B cell (primary cell): ENCODE data around the gene SCARB1. TPM values are rescaled to one million over a fixed set of nuclear protein-coding genes. Genes with fewer than 3 reads are reported as not detected.

ENCODE experiments used
- ATAC-seq: fragments of 200-7000 bp; cut with Tn5 transposase; one replicate; pipeline ENCODE4 v1.10.0; 2021; ENCODE audit warnings: low read depth, mild to moderate bottlenecking, moderate number of reproducible peaks, moderate library complexity
- CTCF ChIA-PET: fragments of 350-600 bp; sonication (Branson Sonifier 250); formaldehyde crosslinking; loops from one replicate; lab custom pipeline; 2021; ENCODE audit warnings: antibody characterized with exemption, inconsistent platforms; lab: Charles Lee
- POLR2A ChIA-PET: fragments of 350-600 bp; sonication (Branson Sonifier 250); formaldehyde crosslinking; loops from one replicate; lab custom pipeline; 2021; ENCODE audit warnings: antibody characterized with exemption; lab: Charles Lee
- DNase-seq: peaks from one replicate; pipeline ENCODE4 v3.0.0; 2013
- H2AFZ ChIP-seq: 2 replicates; pipeline ENCODE4 v1.6.1; 2012; ENCODE audit warnings: mild to moderate bottlenecking, low read depth, low read length; ENCODE audit not compliant: insufficient read depth, poor library complexity, severe bottlenecking
- H3K27ac ChIP-seq, 2 donors: 1 replicate in 1 of 2; 2 replicates in 1 of 2; pipeline ENCODE4 v1.5.1; 2012 to 2013; ENCODE audit warnings: low read length in 2 of 2, mild to moderate bottlenecking in 2 of 2, moderate library complexity in 1 of 2
- H3K27me3 ChIP-seq, 4 experiments: fragments of 200-600 bp in 1 of 4; sonication (generic) in 1 of 4; replicated peaks in 1 of 4; 1 replicate in 2 of 4; 2 replicates in 2 of 4; pipeline versions ENCODE4 v1.6.1 to v1.7.0; 2013 to 2016; ENCODE audit warnings: low read length in 3 of 4, mild to moderate bottlenecking in 2 of 4, mixed read lengths in 1 of 4, moderate library complexity in 1 of 4; ENCODE audit not compliant: insufficient read depth in 4 of 4, control insufficient read depth in 3 of 4; ENCODE audit errors: control extremely low read depth in 1 of 4
- H3K36me3 ChIP-seq, 2 experiments: replicated peaks in 1 of 2; 1 replicate in 1 of 2; 2 replicates in 1 of 2; pipeline versions ENCODE4 v1.6.1 to v1.7.1; 2013; ENCODE audit warnings: low read length in 1 of 2; ENCODE audit not compliant: insufficient read depth in 2 of 2, control insufficient read depth in 1 of 2; ENCODE audit errors: control extremely low read depth in 1 of 2, extremely low read depth in 1 of 2
- H3K4me1 ChIP-seq, 2 donors: fragments of 200-600 bp in 1 of 2; sonication (generic) in 1 of 2; 1 replicate in 1 of 2; 2 replicates in 1 of 2; pipeline versions ENCODE4 v1.5.1 to v1.6.1; 2013 to 2017; ENCODE audit warnings: low read length in 2 of 2; ENCODE audit not compliant: control insufficient read depth in 2 of 2, insufficient read depth in 2 of 2
- H3K4me2 ChIP-seq: replicated peaks from 2 replicates; pipeline ENCODE3; 2012; ENCODE audit warnings: mild to moderate bottlenecking, low read depth, low read length; ENCODE audit not compliant: poor library complexity, severe bottlenecking
- H3K4me3 ChIP-seq, 5 experiments: fragments of 200-600 bp in 1 of 5; sonication (generic) in 1 of 5; 1 replicate in 3 of 5; 2 replicates in 2 of 5; pipeline versions ENCODE4 v1.5.1 to v1.7.0; 2011 to 2016; ENCODE audit warnings: low read length in 4 of 5, mild to moderate bottlenecking in 4 of 5, low read depth in 2 of 5, control low read depth in 1 of 5, moderate library complexity in 1 of 5; ENCODE audit not compliant: insufficient read depth in 1 of 5; ENCODE audit errors: control extremely low read depth in 1 of 5, extremely low read depth in 1 of 5
- H3K79me2 ChIP-seq: fragments of 200-600 bp; sonication (generic); one replicate; pipeline ENCODE4 v1.6.0; 2016; ENCODE audit warnings: low read length; ENCODE audit not compliant: control insufficient read depth, insufficient read depth
- H3K9ac ChIP-seq: fragments of 200-600 bp; sonication (generic); 2 replicates; pipeline ENCODE4 v1.6.1; 2017; ENCODE audit warnings: mild to moderate bottlenecking, low read length, moderate library complexity
- H3K9me3 ChIP-seq, 3 donors: one replicate each; pipeline versions ENCODE4 v1.6.1 to v1.7.1; 2013; ENCODE audit warnings: low read length in 2 of 3; ENCODE audit not compliant: control insufficient read depth in 2 of 3, insufficient read depth in 1 of 3; ENCODE audit errors: control extremely low read depth in 1 of 3
- H4K20me1 ChIP-seq: 2 replicates; pipeline ENCODE4 v1.6.0; 2012; ENCODE audit warnings: mild to moderate bottlenecking, low read length; ENCODE audit not compliant: insufficient read depth, control insufficient read depth, poor library complexity, severe bottlenecking
- H3K27ac Mint-ChIP-seq: one replicate; pipeline ENCODE4 v1.8.0; 2021; ENCODE audit warnings: mixed read lengths
- H3K27me3 Mint-ChIP-seq: one replicate; pipeline ENCODE4 v1.8.0; 2021; ENCODE audit warnings: mixed read lengths
- H3K4me1 Mint-ChIP-seq: one replicate; pipeline ENCODE4 v1.8.0; 2021; ENCODE audit warnings: mixed read lengths
- H3K4me3 Mint-ChIP-seq: one replicate; pipeline ENCODE4 v1.8.0; 2021; ENCODE audit warnings: mixed read lengths
- H3K9me3 Mint-ChIP-seq: one replicate; pipeline ENCODE4 v1.8.0; 2022; ENCODE audit warnings: mixed read lengths; ENCODE audit not compliant: insufficient read depth
- EZH2 ChIP-seq: IDR thresholded peaks from 2 replicates; pipeline ENCODE4 v1.6.1; 2012; ENCODE audit warnings: borderline replicate concordance, low read depth, mild to moderate bottlenecking, moderate library complexity, low read length; ENCODE audit not compliant: insufficient read depth, poor library complexity, severe bottlenecking
- WGBS: methylation state at CpG from one replicate; pipeline ENCODE4 v1.1.5; 2013; ENCODE audit warnings: missing lambda C conversion rate; ENCODE audit not compliant: insufficient coverage; 5-methylcytosine and 5-hydroxymethylcytosine counted together
- intact Hi-C: fragments of 100-400 bp; cut with micrococcal nuclease; formaldehyde crosslinking; loops from one replicate; pipeline ENCODE4 v1.10.0; 2022
- polyA plus RNA-seq: library from polyadenylated mRNA; depleted of rRNA; stranded (reverse); fragments of >200 nt; gene quantifications from 2 replicates; pipeline ENCODE4 v1.2.3, GENCODE V29; 2012
- total RNA-seq, 2 donors: library from RNA; stranded (reverse); fragments of 120-200 nt in 1 of 2; gene quantifications; 1 replicate in 1 of 2; 2 replicates in 1 of 2; pipeline versions ENCODE4 v1.2.3 to v1.2.4, GENCODE V29; 2013 to 2022
- TF ChIP-seq, protein P1 (sequence below): fragments of 200-600 bp; IDR thresholded peaks from one replicate; pipeline ENCODE4 v1.8.0; 2022; ENCODE audit warnings: antibody characterized with exemption, mild to moderate bottlenecking

Gene SCARB1
- total and polyA plus RNA-seq, 2 donors (not counting 1 experiment from before 2014, with no cell fraction given): 26.8 to 30.7 TPM

DNA sequence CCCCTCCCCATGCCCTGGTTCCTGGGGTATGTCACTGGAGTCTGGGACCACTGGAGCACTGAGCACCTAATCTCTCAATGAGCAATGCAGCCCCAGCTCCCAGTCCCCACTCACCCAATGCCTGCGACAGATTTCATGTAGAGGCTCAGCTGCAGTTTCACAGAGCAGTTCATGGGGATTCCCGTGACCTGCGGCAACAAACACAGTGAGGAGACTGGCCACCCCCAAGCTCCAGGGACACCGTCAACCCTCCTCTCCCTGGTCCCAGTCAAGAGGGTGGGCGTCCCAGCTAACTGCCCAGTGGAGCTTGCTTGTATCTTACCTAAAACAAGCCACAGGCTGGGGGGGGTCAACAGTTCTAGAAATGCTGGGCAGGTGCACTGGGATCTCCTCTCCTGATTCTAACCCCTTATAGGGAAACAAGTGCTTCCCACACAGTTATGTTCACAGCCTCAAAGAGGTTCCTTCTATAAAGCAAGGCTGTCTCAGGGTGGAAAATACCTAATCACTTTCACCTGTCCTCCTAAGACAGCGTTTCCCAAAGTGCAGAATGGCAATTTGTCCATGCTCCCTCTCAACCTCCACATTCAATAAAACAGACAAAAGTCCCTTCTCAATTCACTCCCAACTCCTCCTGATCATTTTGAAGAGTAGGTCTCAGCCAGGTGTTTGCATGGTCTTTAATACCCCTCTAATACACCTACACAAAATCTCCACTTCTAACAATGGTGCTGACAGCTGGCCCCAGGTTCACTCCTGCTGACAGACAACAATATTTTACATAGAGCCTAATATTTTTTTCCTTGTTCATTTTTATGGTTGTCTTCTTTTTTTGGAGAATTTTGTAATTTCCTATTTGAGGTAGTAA lies 68.3 kb downstream of the SCARB1 start:
- DNase-seq (no peak), ATAC-seq (no peak)
- peaks cover 0 to 23% (median 0%) of the 10 kb centered on the region in 3 donors for H3K9me3 ChIP-seq
- H3K4me1 ChIP-seq: peaks cover 8 to 33% of the 10 kb centered on the region in 2 donors
- no peak overlapping the region for H3K4me3 Mint-ChIP-seq
- H3K27ac ChIP-seq: no peak overlapping the region
- WGBS: 74% methylated on average over 6 of the region's 6 CpGs
- TF ChIP-seq EZH2: no peak
- TF ChIP-seq, protein P1, sequence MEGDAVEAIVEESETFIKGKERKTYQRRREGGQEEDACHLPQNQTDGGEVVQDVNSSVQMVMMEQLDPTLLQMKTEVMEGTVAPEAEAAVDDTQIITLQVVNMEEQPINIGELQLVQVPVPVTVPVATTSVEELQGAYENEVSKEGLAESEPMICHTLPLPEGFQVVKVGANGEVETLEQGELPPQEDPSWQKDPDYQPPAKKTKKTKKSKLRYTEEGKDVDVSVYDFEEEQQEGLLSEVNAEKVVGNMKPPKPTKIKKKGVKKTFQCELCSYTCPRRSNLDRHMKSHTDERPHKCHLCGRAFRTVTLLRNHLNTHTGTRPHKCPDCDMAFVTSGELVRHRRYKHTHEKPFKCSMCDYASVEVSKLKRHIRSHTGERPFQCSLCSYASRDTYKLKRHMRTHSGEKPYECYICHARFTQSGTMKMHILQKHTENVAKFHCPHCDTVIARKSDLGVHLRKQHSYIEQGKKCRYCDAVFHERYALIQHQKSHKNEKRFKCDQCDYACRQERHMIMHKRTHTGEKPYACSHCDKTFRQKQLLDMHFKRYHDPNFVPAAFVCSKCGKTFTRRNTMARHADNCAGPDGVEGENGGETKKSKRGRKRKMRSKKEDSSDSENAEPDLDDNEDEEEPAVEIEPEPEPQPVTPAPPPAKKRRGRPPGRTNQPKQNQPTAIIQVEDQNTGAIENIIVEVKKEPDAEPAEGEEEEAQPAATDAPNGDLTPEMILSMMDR: no peak
- no peak overlapping the region for H3K4me3 ChIP-seq
- peaks cover 0 to 8% of the 10 kb centered on the region in 2 experiments for H3K36me3 ChIP-seq
- H3K79me2 ChIP-seq: no peaks in the 10 kb centered on the region
- no peak overlapping the region for H3K27ac Mint-ChIP-seq
- ChIA-PET POLR2A (no interaction called here), CTCF (interaction anchor here (1.0 kb wide), 1 partner anchor 759 kb away, joined by 3 read pairs; no protein-coding TSS in a partner anchor)
- H3K4me1 Mint-ChIP-seq: peaks cover 14% of the 10 kb centered on the region
- H3K27me3 ChIP-seq: no peaks in the 10 kb centered on the region
- peak overlapping the region; percentile 46 for H3K4me2 ChIP-seq
- no peaks in the 10 kb centered on the region for H3K9me3 Mint-ChIP-seq
- no peaks in the 10 kb centered on the region for H3K27me3 Mint-ChIP-seq
- H2AFZ ChIP-seq: no peak overlapping the region
- no peak overlapping the region for H3K9ac ChIP-seq
- H4K20me1 ChIP-seq: no peaks in the 10 kb centered on the region
- intact Hi-C loops: no loop called here

DNA sequence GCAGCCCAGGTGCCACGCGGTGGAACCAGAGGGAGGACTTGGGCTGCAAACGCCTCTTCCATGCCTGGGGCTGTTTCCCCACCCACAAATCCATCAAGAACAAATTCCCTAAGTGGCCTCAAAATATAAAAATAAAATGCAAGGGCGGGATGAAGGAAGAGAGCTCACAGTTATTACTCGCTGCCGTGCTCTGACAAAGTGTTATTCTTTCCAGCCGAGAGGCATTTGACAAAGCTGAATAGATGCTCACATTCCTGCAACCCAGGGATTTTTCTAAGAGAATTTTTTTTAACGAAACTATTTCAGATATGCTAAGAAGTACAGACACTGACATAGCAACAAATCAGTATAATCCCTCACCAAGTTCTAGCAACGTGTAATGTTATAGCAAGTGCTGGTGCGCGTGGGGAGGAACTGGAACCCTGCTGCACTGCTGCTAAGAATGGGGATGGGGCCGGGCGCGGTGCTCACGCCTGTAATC lies 70.7 kb downstream of the SCARB1 start:
- ChIA-PET POLR2A (no interaction called here), CTCF (no interaction called here)
- Histone ChIP-seq H3K36me3 (peaks cover 1 to 5% of the 10 kb centered on the region in 2 experiments), H3K79me2 (no peaks in the 10 kb centered on the region), H3K4me1 (peaks cover 8 to 33% of the 10 kb centered on the region in 2 donors), H3K4me3 (no peak overlapping the region), H3K4me2 (no peak overlapping the region), H3K9ac (no peak overlapping the region), H4K20me1 (no peaks in the 10 kb centered on the region), H3K27me3 (no peaks in the 10 kb centered on the region), H2AFZ (no peak overlapping the region), H3K27ac (no peak overlapping the region), H3K9me3 (peaks cover 0 to 23% (median 0%) of the 10 kb centered on the region in 3 donors)
- no peak for ATAC-seq
- no peak for DNase-seq
- no peaks in the 10 kb centered on the region for H3K9me3 Mint-ChIP-seq
- no peak for TF ChIP-seq EZH2
- TF ChIP-seq, protein P1: no peak
- H3K27ac Mint-ChIP-seq: no peak overlapping the region
- no peaks in the 10 kb centered on the region for H3K27me3 Mint-ChIP-seq
- WGBS: 98% methylated on average over 10 of the region's 15 CpGs
- H3K4me3 Mint-ChIP-seq: no peak overlapping the region
- H3K4me1 Mint-ChIP-seq: peaks cover 14% of the 10 kb centered on the region
- intact Hi-C loops: no loop called here
